Measurements from ENCODE around the gene TBC1D2. TPM values are rescaled to one million over a fixed set of nuclear protein-coding genes. Genes with fewer than 3 reads are reported as not detected.

The TBC1D2 gene
- total and polyA plus RNA-seq, 2 donors (not counting 1 experiment from before 2014, with no cell fraction given) = 7.5 to 24.9 TPM

- Histone ChIP-seq H3K4me3 (replicated peaks in 1 of 4; ENCODE audit: control extremely low read depth in 1 of 4, insufficient read depth in 1 of 4, low read depth in 3 of 4, low read length in 4 of 4) (no peak overlapping the region), H3K4me2 (ENCODE audit: extremely low read depth, insufficient read depth, low read length) (no peak overlapping the region), H3K9me3 (ENCODE audit: control insufficient read depth, insufficient read depth, low read depth, low read length) (no peaks in the 10 kb centered on the region), H3K27ac (ENCODE audit: insufficient read depth, low read length) (no peak overlapping the region), H3K4me1 (ENCODE audit: control insufficient read depth, extremely low read depth, insufficient read depth, low read length) (no peaks in the 10 kb centered on the region), H3K27me3 (ENCODE audit: control insufficient read depth, insufficient read depth, low read length) (no peaks in the 10 kb centered on the region), H4K20me1 (ENCODE audit: control insufficient read depth, extremely low read depth, insufficient read depth, low read length) (no peaks in the 10 kb centered on the region), H3K9ac (ENCODE audit: insufficient read depth, low read length) (no peak overlapping the region), H2AFZ (ENCODE audit: low read length) (no peak overlapping the region), H3K79me2 (ENCODE audit: control insufficient read depth, insufficient read depth, low read length) (no peaks in the 10 kb centered on the region), H3K36me3 (ENCODE audit: control insufficient read depth, insufficient read depth, low read length) (peaks cover 6% of the 10 kb centered on the region)
- DNase-seq (ENCODE audit: low read depth in 2 of 2) = no peak
- no peak for TF ChIP-seq CTCF (conservative IDR thresholded peaks at IDR 0.05 in 1 of 2, IDR thresholded peaks at IDR 0.05 in 1 of 2; ENCODE audit: low read depth in 1 of 2, low read length in 2 of 2)
- TF ChIP-seq EZH2 (IDR thresholded peaks at IDR 0.05; ENCODE audit: low read length, missing control alignments) = no peak
These were observed 40.6 kb downstream of the TBC1D2 start for GRCh38 chr9:98214811-98215210.

- H3K27ac ChIP-seq (ENCODE audit: insufficient read depth, low read length) = no peak overlapping the region
- no peaks in the 10 kb centered on the region for H3K79me2 ChIP-seq (ENCODE audit: control insufficient read depth, insufficient read depth, low read length)
- no peaks in the 10 kb centered on the region for H3K4me1 ChIP-seq (ENCODE audit: control insufficient read depth, extremely low read depth, insufficient read depth, low read length)
- H3K9me3 ChIP-seq (ENCODE audit: control insufficient read depth, insufficient read depth, low read depth, low read length) = no peaks in the 10 kb centered on the region
- no peaks in the 10 kb centered on the region for H4K20me1 ChIP-seq (ENCODE audit: control insufficient read depth, extremely low read depth, insufficient read depth, low read length)
- no peak overlapping the region for H3K9ac ChIP-seq (ENCODE audit: insufficient read depth, low read length)
- H3K27me3 ChIP-seq (ENCODE audit: control insufficient read depth, insufficient read depth, low read length) = no peaks in the 10 kb centered on the region
- no peak for TF ChIP-seq CTCF (conservative IDR thresholded peaks at IDR 0.05 in 1 of 2, IDR thresholded peaks at IDR 0.05 in 1 of 2; ENCODE audit: low read depth in 1 of 2, low read length in 2 of 2)
- TF ChIP-seq EZH2 (IDR thresholded peaks at IDR 0.05; ENCODE audit: low read length, missing control alignments) = no peak
- no peak overlapping the region for H2AFZ ChIP-seq (ENCODE audit: low read length)
- no peak overlapping the region for H3K4me2 ChIP-seq (ENCODE audit: extremely low read depth, insufficient read depth, low read length)
- DNase-seq (ENCODE audit: low read depth in 2 of 2) = no peak
- H3K36me3 ChIP-seq (ENCODE audit: control insufficient read depth, insufficient read depth, low read length) = peaks cover 12% of the 10 kb centered on the region
- no peak overlapping the region for H3K4me3 ChIP-seq (replicated peaks in 1 of 4; ENCODE audit: control extremely low read depth in 1 of 4, insufficient read depth in 1 of 4, low read depth in 3 of 4, low read length in 4 of 4)
These were observed 44.2 kb downstream of the TBC1D2 start for GRCh38 chr9:98211260-98211659.

GRCh38 chr9:98210435-98210834 lies 45.0 kb downstream of the TBC1D2 start:
- H3K4me2 ChIP-seq (ENCODE audit: extremely low read depth, insufficient read depth, low read length) = no peak overlapping the region
- no peaks in the 10 kb centered on the region for H3K27me3 ChIP-seq (ENCODE audit: control insufficient read depth, insufficient read depth, low read length)
- no peak overlapping the region for H3K4me3 ChIP-seq (replicated peaks in 1 of 4; ENCODE audit: control extremely low read depth in 1 of 4, insufficient read depth in 1 of 4, low read depth in 3 of 4, low read length in 4 of 4)
- H3K36me3 ChIP-seq (ENCODE audit: control insufficient read depth, insufficient read depth, low read length) = peaks cover 12% of the 10 kb centered on the region
- no peak for TF ChIP-seq EZH2 (IDR thresholded peaks at IDR 0.05; ENCODE audit: low read length, missing control alignments)
- TF ChIP-seq CTCF (conservative IDR thresholded peaks at IDR 0.05 in 1 of 2, IDR thresholded peaks at IDR 0.05 in 1 of 2; ENCODE audit: low read depth in 1 of 2, low read length in 2 of 2) = no peak
- H3K9ac ChIP-seq (ENCODE audit: insufficient read depth, low read length) = no peak overlapping the region
- no peaks in the 10 kb centered on the region for H4K20me1 ChIP-seq (ENCODE audit: control insufficient read depth, extremely low read depth, insufficient read depth, low read length)
- H3K79me2 ChIP-seq (ENCODE audit: control insufficient read depth, insufficient read depth, low read length) = no peaks in the 10 kb centered on the region
- no peak overlapping the region for H3K27ac ChIP-seq (ENCODE audit: insufficient read depth, low read length)
- no peaks in the 10 kb centered on the region for H3K9me3 ChIP-seq (ENCODE audit: control insufficient read depth, insufficient read depth, low read depth, low read length)
- DNase-seq (ENCODE audit: low read depth in 2 of 2) = no peak
- no peaks in the 10 kb centered on the region for H3K4me1 ChIP-seq (ENCODE audit: control insufficient read depth, extremely low read depth, insufficient read depth, low read length)
- H2AFZ ChIP-seq (ENCODE audit: low read length) = no peak overlapping the region

All from fibroblast of lung (primary cell).